T-helper 1 cell treated with Interleukin-12 subunit alpha and Interleukin-12 subunit beta and Interleukin-4 antibody, amounts not matched to agents 30 μg/mL and 1 μg/mL, for 36 hours (primary cell): ENCODE data around the gene GBP6.
A peak's percentile ranks its signal among the peaks of the same experiment; 100 is the strongest.
"Not testable (repeated sequence)": the region's sequence is repeated elsewhere in the genome, so short reads cannot be mapped to it uniquely, and the experiment has no call there.

Source experiments
- H3K27ac Mint-ChIP-seq: one replicate; pipeline ENCODE4 v1.8.0; 2021; ENCODE audit warnings: mild to moderate bottlenecking, mixed read lengths
- H3K27me3 Mint-ChIP-seq: one replicate; pipeline ENCODE4 v1.8.0; 2021; ENCODE audit warnings: low read depth, mixed read lengths
- H3K36me3 Mint-ChIP-seq: one replicate; pipeline ENCODE4 v1.8.0; 2021; ENCODE audit warnings: low read depth, mixed read lengths
- H3K4me1 Mint-ChIP-seq: one replicate; pipeline ENCODE4 v1.8.0; 2021; ENCODE audit warnings: low read depth, mixed read lengths
- H3K4me3 Mint-ChIP-seq: one replicate; pipeline ENCODE4 v1.8.0; 2021; ENCODE audit warnings: mild to moderate bottlenecking, moderate library complexity, mixed read lengths
- H3K9me3 Mint-ChIP-seq: one replicate; pipeline ENCODE4 v1.8.0; 2021; ENCODE audit warnings: mixed read lengths

Gene GBP6

GRCh38 chr1:89394851-89395250, 31.0 kb downstream of the GBP6 start:
- no peak overlapping the region for H3K27ac Mint-ChIP-seq

GRCh38 chr1:89396902-89397301, 33.0 kb downstream of the GBP6 start:
- H3K36me3 Mint-ChIP-seq = peaks cover 6% of the 10 kb centered on the region
- peaks cover 40% of the 10 kb centered on the region for H3K9me3 Mint-ChIP-seq

More at GRCh38 chr1:89394851-89395250, 31.0 kb downstream of the GBP6 start:
- Mint-ChIP-seq H3K27me3 (peaks cover 20% of the 10 kb centered on the region), H3K4me1 (no peaks in the 10 kb centered on the region), H3K4me3 (no peak overlapping the region), H3K9me3 (peaks cover 36% of the 10 kb centered on the region), H3K36me3 (peaks cover 8% of the 10 kb centered on the region)

GRCh38 chr1:89405275-89405929, 41.5 kb downstream of the GBP6 start:
- Mint-ChIP-seq H3K4me3 (no peak overlapping the region), H3K27me3 (peaks cover 15% of the 10 kb centered on the region), H3K4me1 (peaks cover 20% of the 10 kb centered on the region)

More at GRCh38 chr1:89396902-89397301, 33.0 kb downstream of the GBP6 start:
- Mint-ChIP-seq H3K4me3 (no peak overlapping the region), H3K27me3 (peaks cover 27% of the 10 kb centered on the region), H3K27ac (no peak overlapping the region), H3K4me1 (no peaks in the 10 kb centered on the region)

GRCh38 chr1:89407360-89407759, 43.5 kb downstream of the GBP6 start:
- Mint-ChIP-seq H3K36me3 (peaks cover 7% of the 10 kb centered on the region), H3K4me3 (peak overlapping the region; percentile 82), H3K27me3 (peaks cover 13% of the 10 kb centered on the region), H3K27ac (peak overlapping the region; percentile 74), H3K4me1 (peaks cover 20% of the 10 kb centered on the region), H3K9me3 (peaks cover 12% of the 10 kb centered on the region)

More at GRCh38 chr1:89405275-89405929, 41.5 kb downstream of the GBP6 start:
- H3K9me3 Mint-ChIP-seq = peaks cover 14% of the 10 kb centered on the region
- no peak overlapping the region for H3K27ac Mint-ChIP-seq
- peaks cover 6% of the 10 kb centered on the region for H3K36me3 Mint-ChIP-seq

- H3K27ac Mint-ChIP-seq = peak overlapping the region; percentile 74
- not testable (repeated sequence) for H3K9me3 Mint-ChIP-seq, H3K27me3 Mint-ChIP-seq, H3K36me3 Mint-ChIP-seq
- peaks cover 20% of the 10 kb centered on the region for H3K4me1 Mint-ChIP-seq
- H3K4me3 Mint-ChIP-seq = peak overlapping the region; percentile 82
Observed at GRCh38 chr1:89407768-89408167, 43.9 kb downstream of the GBP6 start.

- no peaks in the 10 kb centered on the region for H3K4me1 Mint-ChIP-seq
- H3K4me3 Mint-ChIP-seq = no peak overlapping the region
- H3K9me3 Mint-ChIP-seq = no peaks in the 10 kb centered on the region
- H3K36me3 Mint-ChIP-seq = no peaks in the 10 kb centered on the region
- no peak overlapping the region for H3K27ac Mint-ChIP-seq
- H3K27me3 Mint-ChIP-seq = peaks cover 20% of the 10 kb centered on the region
Observed at GRCh38 chr1:89425056-89425455, 61.2 kb downstream of the GBP6 start.

GRCh38 chr1:89429062-89429461, 65.2 kb downstream of the GBP6 start:
- Mint-ChIP-seq H3K4me3 (no peak overlapping the region), H3K27ac (no peak overlapping the region), H3K4me1 (peaks cover 6% of the 10 kb centered on the region), H3K27me3 (peaks cover 20% of the 10 kb centered on the region), H3K9me3 (no peaks in the 10 kb centered on the region), H3K36me3 (no peaks in the 10 kb centered on the region)

- not testable (repeated sequence) for H3K4me1 Mint-ChIP-seq, H3K27ac Mint-ChIP-seq, H3K9me3 Mint-ChIP-seq, H3K4me3 Mint-ChIP-seq, H3K36me3 Mint-ChIP-seq
- H3K27me3 Mint-ChIP-seq = peaks cover 20% of the 10 kb centered on the region
Observed at GRCh38 chr1:89429681-89430080, 65.8 kb downstream of the GBP6 start.

GRCh38 chr1:89433421-89433820, 69.6 kb downstream of the GBP6 start:
- Mint-ChIP-seq H3K4me1 (peaks cover 6% of the 10 kb centered on the region), H3K4me3 (no peak overlapping the region), H3K27ac (no peak overlapping the region), H3K9me3 (no peaks in the 10 kb centered on the region), H3K36me3 (no peaks in the 10 kb centered on the region), H3K27me3 (peaks cover 7% of the 10 kb centered on the region)

- H3K36me3 Mint-ChIP-seq, H3K27me3 Mint-ChIP-seq, H3K4me3 Mint-ChIP-seq, H3K9me3 Mint-ChIP-seq, H3K4me1 Mint-ChIP-seq, H3K27ac Mint-ChIP-seq: not testable (repeated sequence)
Observed at GRCh38 chr1:89434058-89434780, 70.4 kb downstream of the GBP6 start.
